Kidney glomerular epithelial cell (primary cell): ENCODE measurements around the gene ZNF565.
A peak's percentile ranks its signal among the peaks of the same experiment; 100 is the strongest.
"Not testable (repeated sequence)": the region's sequence is repeated elsewhere in the genome, so short reads cannot be mapped to it uniquely, and the experiment has no call there.

Experiments used
- DNase-seq: peaks from one replicate; lab custom pipeline; 2025; lab: John Stamatoyannopoulos, UW

Gene ZNF565

DNA sequence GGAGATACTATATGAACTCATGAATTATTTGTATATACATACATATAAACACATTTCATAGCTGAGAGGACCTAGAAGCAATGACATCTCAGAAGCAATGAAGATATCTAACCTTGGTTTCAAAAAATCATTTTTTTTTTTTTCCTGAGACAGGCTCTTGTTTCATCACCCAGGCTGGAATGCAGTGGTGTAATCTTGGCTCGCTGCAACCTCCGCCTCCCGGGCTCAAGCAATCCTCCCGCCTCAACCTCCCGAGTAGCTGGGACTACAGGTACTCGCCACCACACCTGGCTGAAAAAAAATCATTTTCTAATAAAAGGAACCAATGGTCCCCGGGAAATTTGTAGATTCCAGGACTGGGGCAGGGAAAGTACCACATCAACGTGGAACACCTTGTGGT lies 4.0 kb downstream of the ZNF565 start:
- no peak for DNase-seq

DNA sequence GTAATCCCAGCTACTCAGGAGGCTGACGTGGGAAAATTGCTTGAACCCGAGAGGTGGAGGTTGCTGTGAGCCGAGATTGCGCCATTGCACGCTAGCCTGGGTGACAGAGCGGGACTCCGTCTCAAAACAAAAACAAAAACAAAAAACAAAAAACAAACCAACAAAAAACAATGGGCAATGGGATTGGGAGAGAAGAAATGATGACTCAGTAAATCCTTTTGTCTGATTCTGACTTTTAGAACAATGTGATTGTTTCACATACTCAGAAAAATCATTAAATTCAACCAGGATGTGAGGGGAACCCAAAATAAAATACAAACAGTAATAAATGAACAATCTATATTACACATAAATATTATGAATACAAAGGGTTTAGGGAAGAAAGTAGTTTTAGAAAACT lies 5.1 kb downstream of the ZNF565 start:
- DNase-seq, result no peak

DNA sequence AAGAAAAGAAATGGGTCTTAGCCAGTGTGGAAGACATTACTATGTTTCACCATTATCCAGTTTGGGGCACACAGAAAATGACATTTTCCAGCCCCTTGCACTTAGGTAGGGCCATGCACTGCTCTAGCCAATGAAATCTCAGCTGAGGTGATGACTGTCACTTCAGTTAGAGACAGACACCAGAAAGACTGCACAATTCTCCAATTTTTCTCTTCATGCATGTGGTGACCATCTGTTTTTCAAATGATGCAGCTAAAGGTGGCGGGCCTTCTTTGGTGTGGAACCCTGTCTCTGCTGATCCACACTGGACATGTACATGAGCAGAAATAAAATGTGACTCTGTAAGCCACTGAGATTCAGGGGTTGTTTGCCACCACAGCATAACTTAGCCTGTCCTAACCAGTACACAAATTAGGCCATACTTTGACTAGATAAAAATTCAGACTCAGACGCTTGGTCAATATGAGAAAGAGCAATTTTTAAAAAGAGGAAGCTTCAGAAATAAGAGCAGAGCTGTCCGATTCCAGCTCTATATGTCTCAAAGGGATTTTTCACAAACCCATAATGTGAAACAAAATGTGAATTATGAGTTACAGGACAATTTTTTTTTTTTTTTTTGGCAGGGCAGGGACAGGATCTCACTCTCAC lies 6.7 kb downstream of the ZNF565 start:
- DNase-seq, result no peak

DNA sequence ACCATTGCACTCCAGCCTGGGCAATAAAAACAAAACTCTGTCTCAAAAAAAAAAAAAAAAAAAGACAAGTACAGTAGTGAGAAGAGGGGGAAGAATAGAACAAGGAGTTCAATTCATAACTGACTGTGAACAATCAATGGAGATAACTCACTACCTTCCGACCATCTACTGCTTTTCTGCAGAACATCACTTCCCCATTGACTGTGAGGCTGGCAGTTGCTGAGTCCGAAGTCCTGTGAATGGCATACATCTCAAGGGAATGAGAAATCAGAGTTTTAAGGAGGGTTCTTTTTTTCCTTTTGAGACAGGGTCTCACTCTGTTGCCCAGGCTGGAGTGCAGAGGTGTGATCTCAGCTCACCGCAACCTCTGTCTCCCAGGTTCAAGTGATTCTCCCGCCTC lies 11.2 kb downstream of the ZNF565 start:
- DNase-seq, result no peak

DNA sequence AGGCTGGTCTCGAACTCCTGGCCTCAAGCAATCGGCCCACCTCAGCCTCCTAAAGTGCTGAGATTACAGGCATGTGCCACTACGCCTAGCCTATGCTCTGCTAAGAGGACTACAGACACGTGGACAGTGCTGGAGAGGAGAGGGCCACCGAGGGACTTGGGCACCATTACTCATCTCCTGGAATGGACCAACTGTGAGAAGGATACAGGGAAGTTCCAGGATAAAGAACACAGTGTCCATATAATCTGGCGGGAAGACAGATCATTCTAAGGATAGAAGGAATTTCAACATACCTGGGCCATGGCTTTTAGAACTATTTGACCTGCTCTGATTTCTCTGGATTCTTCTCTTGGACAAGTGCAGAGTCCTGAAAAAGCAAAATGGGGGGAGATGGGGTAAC lies 12.8 kb downstream of the ZNF565 start:
- DNase-seq, result no peak

DNA sequence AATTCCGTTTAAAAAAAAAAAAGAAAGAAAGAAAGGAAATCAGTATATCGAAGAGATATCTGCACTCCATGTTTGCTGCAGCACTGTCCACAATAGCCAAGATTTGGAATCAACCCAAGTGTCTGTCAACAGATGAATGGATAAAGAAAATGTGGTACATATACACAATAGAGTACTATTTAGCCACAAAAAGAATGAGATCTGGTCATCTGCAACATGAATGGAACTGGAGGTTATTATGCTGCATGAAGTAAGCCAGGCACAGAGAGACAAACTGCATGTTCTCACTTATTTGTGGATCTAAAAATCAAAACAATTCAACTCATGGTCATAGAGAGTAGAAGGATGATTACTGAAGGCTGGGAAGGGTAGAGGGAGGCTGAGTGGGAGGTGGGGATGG lies 16.3 kb downstream of the ZNF565 start:
- no peak for DNase-seq

DNA sequence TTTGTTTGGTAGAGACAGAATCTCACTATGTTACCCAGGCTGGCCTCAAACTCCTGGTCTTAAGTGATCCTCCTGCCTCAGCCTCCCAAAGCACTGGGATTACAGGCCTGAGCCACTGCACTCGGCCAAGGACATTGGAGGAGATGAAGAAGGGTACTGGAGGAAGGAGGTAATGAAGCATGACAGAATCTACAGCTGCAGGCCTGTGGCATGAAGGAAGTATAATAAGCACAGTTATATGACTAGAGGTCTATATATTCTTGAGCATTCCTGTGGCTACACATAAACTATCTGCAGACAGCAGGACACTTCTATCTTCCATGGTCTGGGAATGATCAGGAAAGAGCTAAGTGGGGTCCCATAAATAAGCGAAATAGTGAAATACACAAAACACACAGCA lies 18.2 kb downstream of the ZNF565 start:
- peak; percentile 14 for DNase-seq

DNA sequence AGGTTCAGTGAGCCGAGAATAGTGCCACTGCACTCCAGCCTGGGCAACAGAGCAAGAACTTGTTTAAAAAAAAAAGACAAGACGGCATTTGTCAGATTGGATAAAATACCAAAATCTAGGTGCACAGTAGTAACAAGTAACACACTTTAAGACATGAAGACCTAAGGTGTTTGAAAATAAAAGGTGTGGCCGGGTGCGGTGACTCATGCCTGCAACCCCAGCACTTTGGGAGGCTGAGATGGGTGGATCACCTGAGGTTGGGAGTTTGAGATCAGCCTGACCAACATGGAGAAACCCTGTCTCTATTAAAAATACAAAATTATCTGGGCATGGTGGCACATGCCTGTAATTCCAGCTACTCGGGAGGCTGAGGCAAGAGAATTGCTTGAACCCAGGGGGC lies 27.7 kb downstream of the ZNF565 start:
- DNase-seq, result not testable (repeated sequence)

DNA sequence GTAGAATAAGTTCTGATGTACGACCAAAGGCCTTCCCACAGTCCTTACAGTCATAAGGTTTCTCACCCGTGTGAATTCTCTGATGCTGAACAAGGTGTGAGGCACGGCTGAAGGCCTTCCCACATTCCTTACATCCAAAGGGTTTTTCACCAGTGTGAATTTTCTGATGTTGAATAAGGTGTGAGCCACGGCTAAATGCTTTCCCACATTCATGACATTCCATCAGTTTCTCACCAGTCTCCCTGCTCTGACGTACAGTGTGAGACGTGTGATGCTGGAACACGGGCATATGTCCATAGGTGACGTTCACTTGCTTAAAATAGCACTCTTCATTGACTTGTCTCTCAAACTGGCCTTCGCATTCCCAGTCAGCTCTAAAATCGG lies 31.2 kb downstream of the ZNF565 start:
- no peak for DNase-seq

DNA sequence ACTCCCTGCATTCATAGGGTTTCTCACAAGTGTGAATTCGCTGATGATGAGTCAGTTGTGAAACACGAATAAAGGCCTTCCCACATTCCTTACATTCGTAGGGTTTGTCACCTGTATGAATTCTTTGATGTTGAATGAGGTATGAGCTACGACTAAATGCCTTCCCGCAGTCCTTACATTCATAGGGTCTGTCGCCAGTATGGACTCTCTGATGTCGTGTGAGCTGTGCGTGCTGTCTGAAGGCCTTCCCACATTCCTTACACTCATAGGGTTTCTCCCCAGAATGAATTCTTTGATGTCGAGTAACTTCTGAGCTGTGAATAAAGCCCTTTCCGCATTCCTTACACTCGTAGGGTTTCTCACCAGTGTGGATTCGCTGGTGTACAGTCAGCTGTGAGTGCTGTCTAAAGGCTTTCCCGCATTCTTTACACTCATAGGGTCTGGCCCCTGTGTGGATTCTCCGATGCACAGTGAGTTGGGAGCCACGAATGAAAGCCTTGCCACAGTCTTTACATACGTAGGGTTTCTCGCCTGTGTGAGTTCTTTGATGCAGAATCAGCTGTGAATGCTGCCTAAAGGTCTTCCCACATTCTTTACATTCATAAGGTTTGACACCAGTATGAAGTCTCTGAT lies 31.7 kb downstream of the ZNF565 start:
- peak; percentile 2 for DNase-seq

DNA sequence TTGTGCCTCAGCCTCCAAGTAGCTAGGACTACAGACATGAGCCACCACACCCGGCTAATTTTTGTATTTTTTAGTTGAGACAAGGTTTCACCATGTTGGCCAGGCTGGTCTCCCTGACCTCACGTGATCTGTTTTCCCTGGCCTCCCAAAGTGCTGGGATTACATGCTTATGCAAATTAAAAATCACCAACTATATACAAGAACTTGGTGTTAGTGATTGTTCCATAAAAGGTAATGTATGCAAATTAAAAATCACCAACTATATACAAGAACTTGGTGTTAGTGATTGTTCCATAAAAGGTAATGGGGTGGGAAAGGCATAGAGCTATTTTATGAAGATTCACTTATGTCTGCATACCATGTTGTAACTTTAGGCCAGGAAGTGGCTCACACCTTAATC lies 35.4 kb downstream of the ZNF565 start:
- DNase-seq, result not testable (repeated sequence)

DNA sequence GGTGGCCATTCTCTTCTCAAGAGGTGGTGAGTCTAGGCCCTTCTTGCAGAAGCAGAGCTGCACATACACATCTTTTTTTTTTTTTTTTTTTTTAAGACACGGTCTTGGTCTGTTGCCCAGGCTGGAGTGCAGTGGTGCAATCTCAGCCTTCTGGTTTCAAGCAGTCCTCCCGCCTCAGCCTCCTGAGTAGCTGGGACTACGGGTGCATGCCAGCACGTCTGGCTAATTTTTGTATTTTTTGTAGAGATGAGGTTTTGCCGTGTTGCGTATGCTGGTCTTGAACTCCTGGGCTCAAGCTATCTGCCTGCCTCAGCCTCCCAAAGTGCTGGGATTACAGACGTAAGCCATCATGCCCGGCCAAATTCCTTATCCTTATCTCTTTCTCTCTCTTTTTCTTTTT lies 40.6 kb downstream of the ZNF565 start:
- not testable (repeated sequence) for DNase-seq

DNA sequence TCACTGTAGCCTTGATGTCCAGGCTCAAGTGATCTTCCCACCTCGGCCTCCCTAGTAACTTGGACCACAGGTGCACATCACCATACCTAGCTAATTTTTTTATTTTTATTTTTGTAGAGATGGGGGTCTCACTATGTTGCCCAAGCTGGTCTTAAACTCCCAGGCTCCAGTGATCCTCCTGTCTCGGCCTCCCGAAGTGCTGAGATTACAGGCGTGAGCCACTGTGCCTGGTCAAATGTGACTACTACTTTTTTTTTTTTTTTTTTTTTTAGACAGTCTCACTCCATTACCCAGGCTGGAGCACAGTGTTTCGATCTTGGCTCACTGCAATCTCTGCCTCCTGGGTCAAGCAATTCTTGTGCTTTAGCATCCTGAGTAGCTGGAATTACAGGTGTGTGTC lies 41.6 kb downstream of the ZNF565 start:
- DNase-seq, result no peak

DNA sequence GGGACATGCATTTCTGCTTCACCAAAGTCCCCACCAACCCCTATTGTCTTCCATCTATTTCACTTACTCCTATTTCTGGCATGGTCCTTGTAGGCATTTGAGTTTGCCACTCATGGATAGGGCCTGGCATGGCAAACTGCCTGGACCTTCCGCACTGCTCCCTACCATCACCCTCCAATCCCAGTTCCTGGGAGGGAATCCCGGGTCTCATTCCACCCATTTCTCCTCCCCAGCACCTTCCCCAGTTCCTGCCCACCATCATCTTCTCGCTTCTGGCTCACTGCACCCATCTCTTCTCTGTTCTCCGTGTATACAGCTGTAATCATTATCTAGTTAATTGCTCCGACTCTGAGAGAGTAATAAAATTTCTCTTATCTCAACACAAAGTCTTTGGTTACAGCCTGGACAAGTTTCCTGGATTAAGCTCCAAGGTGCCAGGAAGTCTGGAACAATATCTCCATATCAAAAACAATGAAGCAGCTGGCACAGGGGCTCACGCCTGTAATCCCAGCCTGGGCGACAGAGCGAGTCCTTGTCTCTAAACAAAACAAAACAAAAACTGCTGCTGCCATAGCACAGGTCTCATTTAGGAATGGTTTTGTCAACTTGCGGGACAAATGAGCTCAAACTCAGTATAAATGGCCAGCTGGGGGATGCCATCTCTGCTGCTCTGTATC lies 45.2 kb downstream of the ZNF565 start:
- peak; percentile 25 for DNase-seq

DNA sequence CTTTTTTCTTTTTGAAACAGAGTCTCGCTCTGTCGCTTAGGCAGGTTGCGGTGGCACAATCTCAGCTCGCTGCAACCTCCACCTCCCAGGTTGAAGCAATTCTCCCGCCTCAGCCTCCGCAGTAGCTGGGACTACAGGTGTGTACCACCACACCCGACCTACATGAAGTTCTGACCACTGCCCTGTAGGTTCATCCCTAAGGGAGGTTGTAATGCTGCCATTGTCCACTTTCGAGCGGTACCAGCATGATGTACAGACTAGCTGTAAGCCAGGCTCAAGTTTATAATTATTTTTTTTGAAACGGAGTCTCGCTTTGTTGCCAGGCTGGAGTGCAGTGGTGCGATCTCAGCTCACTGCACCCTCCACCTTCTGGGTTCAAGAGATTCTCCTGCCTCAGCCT lies 50.7 kb downstream of the ZNF565 start:
- DNase-seq, result no peak

DNA sequence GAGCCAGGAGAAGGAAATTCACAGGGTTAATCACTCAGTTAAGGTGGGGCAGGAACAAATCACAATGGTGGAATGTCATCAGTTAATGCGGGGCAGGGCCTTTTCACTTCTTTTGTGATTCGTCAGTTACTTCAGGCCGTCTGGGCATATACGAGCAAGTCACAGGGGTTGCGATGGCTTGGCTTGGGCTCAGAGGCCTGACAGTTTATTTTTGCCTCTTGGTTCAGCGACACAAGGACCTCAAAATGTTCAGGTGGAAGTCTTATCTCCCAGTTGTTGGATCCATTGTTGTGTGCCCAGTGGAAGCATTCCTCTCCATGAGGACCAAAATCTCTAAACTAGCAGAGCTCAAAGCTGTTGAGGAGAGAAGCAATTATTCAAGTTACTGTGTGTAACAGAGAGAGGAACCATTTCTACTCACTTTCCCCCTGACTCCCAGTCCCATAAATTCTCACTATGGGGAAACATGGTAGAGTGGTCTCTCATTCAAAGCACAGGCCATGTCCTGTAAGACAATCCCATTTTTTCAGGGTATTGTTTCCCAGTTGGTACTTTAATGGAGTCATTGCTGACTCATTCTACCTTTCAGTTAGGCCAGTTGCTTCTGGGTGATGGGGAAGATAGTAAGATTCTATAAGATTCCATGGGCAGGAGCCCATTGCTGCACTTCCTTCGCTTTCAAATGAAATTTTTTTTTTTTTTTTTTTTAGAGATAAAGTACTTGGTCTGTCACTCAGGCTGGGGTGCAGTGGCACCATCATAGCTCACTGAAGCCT lies 53.5 kb downstream of the ZNF565 start:
- no peak for DNase-seq

DNA sequence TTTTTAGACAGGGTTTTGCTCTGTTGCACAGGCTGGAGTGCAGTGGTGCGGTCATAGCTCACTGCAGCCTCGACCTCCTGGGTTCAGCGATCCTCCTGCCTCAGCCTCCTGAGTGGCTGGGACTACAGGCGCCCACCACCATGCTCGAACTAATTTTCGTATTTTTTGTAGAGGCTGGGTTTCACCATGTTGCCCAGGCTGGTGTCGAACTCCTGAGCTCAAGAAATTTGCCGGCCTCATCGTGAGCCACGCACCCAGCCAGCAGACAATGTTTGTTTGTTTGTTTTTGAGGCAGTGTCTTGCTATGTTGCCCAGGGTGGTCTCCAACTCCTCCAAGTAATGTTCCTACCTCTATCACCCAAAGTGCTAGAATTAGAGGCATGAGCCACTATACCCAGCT lies 61.3 kb downstream of the ZNF565 start:
- DNase-seq, result no peak

DNA sequence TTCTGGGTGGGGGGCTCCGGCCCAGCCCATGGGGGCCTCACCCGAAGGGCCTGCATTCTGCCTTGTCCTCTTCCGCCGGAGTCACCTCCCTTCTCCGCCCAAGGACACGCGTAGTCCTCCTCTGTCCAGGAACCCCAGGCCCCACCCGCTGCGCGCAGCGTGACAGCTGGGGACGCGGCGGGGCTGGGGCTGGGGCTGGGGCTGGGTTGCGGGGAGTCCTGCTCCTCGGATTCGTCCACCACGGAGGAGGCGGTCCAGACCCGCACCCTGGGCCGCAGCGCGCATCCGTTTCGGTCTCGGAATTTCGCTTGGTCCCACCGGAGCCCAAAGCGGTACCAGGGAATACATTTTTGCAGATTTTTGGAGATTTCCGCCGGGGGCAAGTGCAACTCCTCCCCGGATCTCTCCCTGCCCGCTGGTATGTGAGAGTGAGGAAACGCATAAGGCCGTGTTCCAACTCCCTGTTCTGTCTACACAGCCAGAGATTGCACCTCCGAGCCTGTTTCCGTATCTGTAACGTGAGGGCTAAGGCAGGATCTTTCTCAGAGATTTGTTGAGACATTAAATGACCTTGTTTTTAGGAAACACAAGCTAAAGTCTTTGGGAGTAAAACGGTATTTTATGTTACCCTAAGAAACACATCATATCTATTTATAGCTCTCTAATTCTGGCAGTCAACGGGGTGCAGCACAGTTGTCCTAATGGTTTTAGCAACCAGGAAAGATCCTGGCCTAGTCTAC lies 61.9 kb downstream of the ZNF565 start, which contains the start of gene COX7A1:
Gene COX7A1 (minus strand): TSS at position 96 of the 740 bp plus-strand sequence. CDS start 40 bp downstream, at position 56.
- DNase-seq, result no peak

DNA sequence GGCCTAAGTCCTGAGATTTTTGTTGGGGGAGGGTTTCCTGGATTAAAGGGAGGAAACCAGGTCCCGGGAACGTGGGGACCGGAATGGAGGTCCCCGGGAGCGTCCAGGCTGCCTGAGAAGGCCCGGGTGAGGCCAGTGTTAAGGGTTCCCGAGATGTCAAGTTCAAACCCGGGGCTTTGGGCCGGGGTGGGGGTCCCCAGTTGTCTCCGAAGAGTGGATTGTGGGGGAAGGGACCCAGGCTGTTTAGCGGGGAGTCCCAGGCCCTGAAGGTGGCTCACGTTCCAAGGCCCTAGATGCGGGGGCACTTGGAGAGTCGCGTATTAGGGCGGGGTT lies 62.5 kb downstream of the ZNF565 start:
- DNase-seq, result no peak

DNA sequence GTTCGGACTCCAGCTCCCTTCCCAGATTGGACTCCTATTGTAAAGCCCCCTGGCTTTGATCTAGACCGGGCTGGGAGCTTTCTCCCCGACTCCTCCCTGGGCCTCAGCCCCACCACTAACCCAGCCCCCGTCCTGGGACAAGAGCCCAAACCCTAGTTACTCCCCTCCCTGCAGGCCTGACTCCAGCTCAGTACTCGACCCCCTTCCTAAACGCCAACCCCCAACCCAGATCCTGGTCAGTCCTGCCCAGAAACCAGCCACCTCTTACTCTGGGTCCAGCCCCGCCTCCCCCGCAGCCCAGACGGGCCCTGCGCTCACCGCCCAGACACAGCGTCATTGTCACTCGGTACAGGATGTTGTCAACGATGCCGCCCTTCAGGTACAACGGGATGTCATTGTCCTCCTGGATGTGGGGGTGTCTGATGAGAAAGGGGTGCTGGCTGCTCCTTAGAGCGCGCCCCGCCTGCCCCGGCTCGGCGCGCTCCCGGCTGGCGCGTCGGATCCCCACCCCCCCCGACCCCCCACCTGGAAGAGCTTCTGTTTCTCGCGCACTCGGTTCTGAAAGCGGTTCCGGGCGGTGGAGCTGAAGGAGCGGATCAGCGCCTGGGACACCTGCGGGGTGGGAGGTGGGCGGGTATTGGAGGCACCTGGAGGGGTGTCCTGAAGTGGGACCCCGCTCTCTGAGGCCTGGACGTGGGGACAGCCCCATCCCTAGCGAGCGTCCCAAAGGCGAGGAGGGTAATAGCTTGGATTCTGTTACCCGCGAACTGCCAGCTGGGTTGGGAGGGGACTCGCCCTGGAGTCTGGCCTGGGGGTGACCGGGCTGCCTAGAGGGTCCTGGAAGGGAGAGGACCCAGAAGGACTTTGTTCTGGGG lies 63.1 kb downstream of the ZNF565 start:
- no peak for DNase-seq

DNA sequence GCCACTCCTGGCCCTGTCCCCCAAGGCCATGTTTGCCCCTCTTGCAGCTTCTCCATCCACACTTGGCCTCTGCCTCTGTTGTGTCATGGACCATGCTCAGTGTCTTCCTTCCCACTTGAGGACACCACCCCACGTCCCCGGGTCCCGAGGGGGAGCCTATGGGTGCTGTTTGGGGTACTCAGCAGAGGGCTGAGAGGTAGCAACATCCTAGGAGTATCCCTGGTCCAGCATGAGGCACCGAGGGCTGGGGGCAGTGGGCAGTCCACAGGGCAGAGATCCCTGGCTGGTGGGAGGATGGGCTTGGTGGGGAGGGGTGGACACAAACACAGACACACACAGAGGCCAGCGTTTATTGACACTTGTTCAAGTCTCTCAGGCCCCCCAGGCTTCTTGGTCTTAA lies 63.9 kb downstream of the ZNF565 start:
- DNase-seq, result no peak
